NB4 (cell line): ENCODE results near the gene SCT.

Experiments used
- DNase-seq: peaks from one replicate; pipeline ENCODE4 v3.0.0; 2010; ENCODE audit warnings: low read depth
- H3K4me3 ChIP-seq: one replicate; pipeline ENCODE4 v1.5.1; 2011; ENCODE audit warnings: mild to moderate bottlenecking, low read depth, low read length, moderate library complexity
- CTCF ChIP-seq: IDR thresholded peaks from one replicate; pipeline ENCODE4 v1.5.1; 2012; ENCODE audit warnings: low read depth, low read length
- MAX ChIP-seq: IDR thresholded peaks from 2 replicates; pipeline ENCODE4 v1.6.1; 2011; ENCODE audit warnings: low read depth, low read length
- MYC ChIP-seq: IDR thresholded peaks from 2 replicates; pipeline ENCODE4 v1.6.1; 2011; ENCODE audit warnings: low read depth, low read length
- POLR2A ChIP-seq: IDR thresholded peaks from 2 replicates; pipeline ENCODE4 v1.6.1; 2011; ENCODE audit warnings: mild to moderate bottlenecking; ENCODE audit not compliant: insufficient read length; ENCODE audit errors: extremely low read depth

SCT gene

GRCh38 chr11:579830-580601 is 47.0 kb downstream of the SCT start:
- TF ChIP-seq MAX (no peak), CTCF (no peak), MYC (no peak), POLR2A (no peak)
- no peak for DNase-seq
- H3K4me3 ChIP-seq: no peak overlapping the region

GRCh38 chr11:578276-579035 is 48.5 kb downstream of the SCT start:
- no peak for DNase-seq
- peak overlapping the region; percentile 81 for H3K4me3 ChIP-seq
- TF ChIP-seq CTCF (no peak), MYC (no peak), MAX (no peak), POLR2A (no peak)

- peak overlapping the region; percentile 81 for H3K4me3 ChIP-seq
- no peak for DNase-seq
- no peak for TF ChIP-seq CTCF
- no peak for TF ChIP-seq MAX
- TF ChIP-seq MYC: no peak
- no peak for TF ChIP-seq POLR2A
These were observed 49.4 kb downstream of the SCT start for GRCh38 chr11:577611-577894.

- peak overlapping the region; percentile 81 for H3K4me3 ChIP-seq
- TF ChIP-seq POLR2A (no peak), CTCF (no peak), MYC (no peak), MAX (no peak)
- DNase-seq: no peak
These were observed 50.0 kb downstream of the SCT start for GRCh38 chr11:576811-577610.
